GM18868 (cell line): Measurements from ENCODE around the gene CAMSAP2.
"Not testable (repeated sequence)": the region's sequence is repeated elsewhere in the genome, so short reads cannot be mapped to it uniquely, and the experiment has no call there.

Source experiments
- ATAC-seq: cut with Tn5 transposase; IDR thresholded peaks from one replicate; pipeline ENCODE4 v1.9.1; 2021; ENCODE audit warnings: mild to moderate bottlenecking, moderate library complexity; ENCODE audit not compliant: unreplicated experiment

CAMSAP2 gene

GRCh38 chr1:200780545-200781369 is 42.1 kb downstream of the CAMSAP2 start:
- peak; percentile 75 for ATAC-seq

GRCh38 chr1:200783926-200784325 is 45.2 kb downstream of the CAMSAP2 start:
- no peak for ATAC-seq

- no peak for ATAC-seq
Observed at GRCh38 chr1:200784576-200784975, 45.9 kb downstream of the CAMSAP2 start.

- ATAC-seq, result no peak
Observed at GRCh38 chr1:200786788-200787187, 48.1 kb downstream of the CAMSAP2 start.

GRCh38 chr1:200787896-200788387 is 49.2 kb downstream of the CAMSAP2 start:
- no peak for ATAC-seq

GRCh38 chr1:200791012-200791411 is 52.3 kb downstream of the CAMSAP2 start:
- not testable (repeated sequence) for ATAC-seq

- no peak for ATAC-seq
Observed at GRCh38 chr1:200793677-200794076, 55.0 kb downstream of the CAMSAP2 start.

GRCh38 chr1:200794506-200795065 is 55.9 kb downstream of the CAMSAP2 start:
- no peak for ATAC-seq

GRCh38 chr1:200795156-200795555 is 56.5 kb downstream of the CAMSAP2 start:
- ATAC-seq, result no peak

GRCh38 chr1:200802042-200802441 is 63.3 kb downstream of the CAMSAP2 start:
- no peak for ATAC-seq

GRCh38 chr1:200802865-200803512 is 64.3 kb downstream of the CAMSAP2 start:
- ATAC-seq, result peak; percentile 70

GRCh38 chr1:200805719-200806118 is 67.0 kb downstream of the CAMSAP2 start:
- ATAC-seq, result no peak

GRCh38 chr1:200808846-200809245 is 70.2 kb downstream of the CAMSAP2 start:
- ATAC-seq, result no peak

- ATAC-seq, result no peak
Observed at GRCh38 chr1:200811704-200812103, 73.0 kb downstream of the CAMSAP2 start.

- not testable (repeated sequence) for ATAC-seq
Observed at GRCh38 chr1:200816624-200817224, 78.0 kb downstream of the CAMSAP2 start.

GRCh38 chr1:200818248-200818647 is 79.6 kb downstream of the CAMSAP2 start:
- no peak for ATAC-seq

GRCh38 chr1:200819726-200820125 is 81.0 kb downstream of the CAMSAP2 start:
- no peak for ATAC-seq

GRCh38 chr1:200831091-200831490 is 92.4 kb downstream of the CAMSAP2 start:
- ATAC-seq, result no peak

GRCh38 chr1:200834383-200834782 is 95.7 kb downstream of the CAMSAP2 start:
- no peak for ATAC-seq

GRCh38 chr1:200836213-200836612 is 97.5 kb downstream of the CAMSAP2 start:
- ATAC-seq, result no peak

GRCh38 chr1:200837931-200838571 is 99.4 kb downstream of the CAMSAP2 start:
- no peak for ATAC-seq
